Occipital lobe (tissue), 2 donors: ENCODE results near the gene SFXN2. TPM values are rescaled to one million over a fixed set of nuclear protein-coding genes. Genes with fewer than 3 reads are reported as not detected.

ENCODE experiments used
- DNase-seq: peaks from one replicate; lab custom pipeline; 2025; lab: John Stamatoyannopoulos, UW
- total RNA-seq: library from RNA; depleted of rRNA; stranded (reverse); fragments of >200 nt; gene quantifications from one replicate; pipeline ENCODE4 v1.2.3, GENCODE V29; 2014

SFXN2 gene
- total RNA-seq, 1 donor from 2014 or later, result 4.8 TPM

GRCh38 chr10:102775935-102776669, 61.7 kb downstream of the SFXN2 start:
- peak; percentile 52 for DNase-seq

- peak; percentile 37 for DNase-seq
These were observed 62.5 kb downstream of the SFXN2 start for GRCh38 chr10:102776779-102777456.

- no peak for DNase-seq
These were observed 63.4 kb downstream of the SFXN2 start for GRCh38 chr10:102777711-102778453.

- DNase-seq, result no peak
These were observed 64.3 kb downstream of the SFXN2 start for GRCh38 chr10:102778781-102779180.

GRCh38 chr10:102779680-102780526, 65.5 kb downstream of the SFXN2 start:
- DNase-seq, result no peak

- no peak for DNase-seq
These were observed 66.0 kb downstream of the SFXN2 start for GRCh38 chr10:102780527-102780808.

GRCh38 chr10:102781090-102781920, 66.9 kb downstream of the SFXN2 start:
- no peak for DNase-seq

- no peak for DNase-seq
These were observed 67.6 kb downstream of the SFXN2 start for GRCh38 chr10:102781921-102782557.

GRCh38 chr10:102782673-102783551, 68.5 kb downstream of the SFXN2 start:
- no peak for DNase-seq

- no peak for DNase-seq
These were observed 69.1 kb downstream of the SFXN2 start for GRCh38 chr10:102783568-102783967.

- no peak for DNase-seq
These were observed 71.4 kb downstream of the SFXN2 start for GRCh38 chr10:102785818-102786217.

- DNase-seq, result no peak
These were observed 77.4 kb downstream of the SFXN2 start for GRCh38 chr10:102791754-102792395.

Other genes with a start within 250 kb of the SFXN2 start
- 164 TPM for gene ACTR1A, start 211.9 kb upstream of the SFXN2 start, total RNA-seq
- gene SUFU, start 210.7 kb upstream of the SFXN2 start, total RNA-seq, result 3.1 TPM
- 23.4 TPM for gene TRIM8, start 70.2 kb upstream of the SFXN2 start, total RNA-seq
- gene ARL3, start 239 bp upstream of the SFXN2 start, total RNA-seq, result 31.2 TPM
- 31.5 TPM for gene WBP1L, start 29.3 kb downstream of the SFXN2 start, total RNA-seq
- not detected for gene CYP17A1, start 122.8 kb downstream of the SFXN2 start, total RNA-seq
- gene BORCS7, start 139.6 kb downstream of the SFXN2 start, total RNA-seq, result 26.8 TPM
- gene AS3MT, start 154.8 kb downstream of the SFXN2 start, total RNA-seq, result 10.8 TPM
- 7.6 TPM for gene CNNM2, start 203.7 kb downstream of the SFXN2 start, total RNA-seq